Naive thymus-derived CD4-positive, alpha-beta T cell (primary cell): ENCODE results near the gene IER5. TPM values are rescaled to one million over a fixed set of nuclear protein-coding genes. Genes with fewer than 3 reads are reported as not detected.

Source experiments
- ATAC-seq: fragments of 150-1000 bp; cut with Tn5 transposase; 2 replicates; pipeline ENCODE4 v1.10.0; 2021; ENCODE audit warnings: mild to moderate bottlenecking, moderate library complexity
- CTCF ChIA-PET: fragments of 350-600 bp; sonication (Branson Sonifier 250); formaldehyde crosslinking; loops from one replicate; lab custom pipeline; 2021; ENCODE audit warnings: antibody characterized with exemption; lab: Charles Lee
- POLR2A ChIA-PET: fragments of 350-600 bp; sonication (Branson Sonifier 250); formaldehyde crosslinking; loops from one replicate; lab custom pipeline; 2021; ENCODE audit warnings: antibody characterized with exemption, inconsistent platforms; lab: Charles Lee
- DNase-seq, 9 donors: peaks; one replicate each; pipeline versions ENCODE4 v3.0.0 to v3.0.0-alpha.2; 2020 to 2022; ENCODE audit warnings: mixed read lengths in 1 of 9
- H3K27ac ChIP-seq: one replicate; pipeline ENCODE4 v1.7.0; 2013; ENCODE audit warnings: mild to moderate bottlenecking, low read depth, low read length, moderate library complexity
- H3K27me3 ChIP-seq, 2 donors: one replicate each; pipeline ENCODE4 v1.7.0; 2013; ENCODE audit warnings: low read length in 2 of 2, mild to moderate bottlenecking in 2 of 2, moderate library complexity in 2 of 2; ENCODE audit not compliant: control insufficient read depth in 2 of 2, insufficient read depth in 2 of 2
- H3K36me3 ChIP-seq, 3 experiments: 1 replicate in 2 of 3; 2 replicates in 1 of 3; pipeline ENCODE4 v1.7.0; 2013; ENCODE audit warnings: low read length in 3 of 3, mild to moderate bottlenecking in 3 of 3, moderate library complexity in 1 of 3; ENCODE audit not compliant: insufficient read depth in 3 of 3, control insufficient read depth in 2 of 3
- H3K4me1 ChIP-seq, 2 donors: one replicate each; pipeline ENCODE4 v1.7.0; 2013; ENCODE audit warnings: low read length in 2 of 2, mild to moderate bottlenecking in 2 of 2, moderate library complexity in 1 of 2; ENCODE audit not compliant: control insufficient read depth in 2 of 2, insufficient read depth in 2 of 2
- H3K4me3 ChIP-seq: 2 replicates; pipeline ENCODE4 v1.7.0; 2013; ENCODE audit warnings: mild to moderate bottlenecking, low read length
- H3K9me3 ChIP-seq, 3 experiments: 1 replicate in 2 of 3; 2 replicates in 1 of 3; pipeline ENCODE4 v1.7.0; 2013; ENCODE audit warnings: low read length in 3 of 3; ENCODE audit not compliant: control insufficient read depth in 2 of 3
- H3K27ac Mint-ChIP-seq, 9 donors: one replicate each; pipeline ENCODE4 v1.8.0; 2020 to 2022; ENCODE audit warnings: mixed read lengths in 9 of 9, mild to moderate bottlenecking in 8 of 9, moderate library complexity in 5 of 9, inconsistent platforms in 2 of 9
- H3K27me3 Mint-ChIP-seq, 5 donors: one replicate each; pipeline ENCODE4 v1.8.0; 2021 to 2022; ENCODE audit warnings: mixed read lengths in 5 of 5, mild to moderate bottlenecking in 1 of 5
- H3K36me3 Mint-ChIP-seq, 5 donors: one replicate each; pipeline ENCODE4 v1.8.0; 2020 to 2022; ENCODE audit warnings: mixed read lengths in 5 of 5, mild to moderate bottlenecking in 3 of 5, inconsistent platforms in 1 of 5
- H3K4me1 Mint-ChIP-seq, 7 donors: one replicate each; pipeline ENCODE4 v1.8.0; 2020 to 2022; ENCODE audit warnings: mixed read lengths in 7 of 7, mild to moderate bottlenecking in 3 of 7, inconsistent platforms in 1 of 7
- H3K4me3 Mint-ChIP-seq, 10 donors: one replicate each; pipeline ENCODE4 v1.8.0; 2020 to 2022; ENCODE audit warnings: mild to moderate bottlenecking in 10 of 10, mixed read lengths in 10 of 10, moderate library complexity in 6 of 10, inconsistent platforms in 2 of 10
- H3K9me3 Mint-ChIP-seq, 11 donors: one replicate each; pipeline ENCODE4 v1.8.0; 2020 to 2022; ENCODE audit warnings: mixed read lengths in 11 of 11, mild to moderate bottlenecking in 4 of 11, inconsistent platforms in 1 of 11, moderate library complexity in 1 of 11
- intact Hi-C, 2 donors: fragments of 100-400 bp; cut with micrococcal nuclease; formaldehyde crosslinking; loops; one replicate each; pipeline ENCODE4 v1.15.1; 2023
- polyA plus RNA-seq, 2 donors: library from polyadenylated mRNA; unstranded; fragments of 300-500 nt; fragmentation: Illumina TruSeq; gene quantifications; one replicate each; pipeline ENCODE4 v1.2.3, GENCODE V29; 2021
- total RNA-seq, 6 experiments: library from RNA in 5 of 6; stranded (reverse) in 5 of 6; gene quantifications; 1 replicate in 5 of 6; 2 replicates in 1 of 6; pipeline ENCODE4 v1.2.3 and lab custom pipeline; 2021 to 2026

Gene IER5
- total and polyA plus RNA-seq, 7 experiments from 2014 or later: 2.1 to 86.9 (median 13.3) TPM

DNA sequence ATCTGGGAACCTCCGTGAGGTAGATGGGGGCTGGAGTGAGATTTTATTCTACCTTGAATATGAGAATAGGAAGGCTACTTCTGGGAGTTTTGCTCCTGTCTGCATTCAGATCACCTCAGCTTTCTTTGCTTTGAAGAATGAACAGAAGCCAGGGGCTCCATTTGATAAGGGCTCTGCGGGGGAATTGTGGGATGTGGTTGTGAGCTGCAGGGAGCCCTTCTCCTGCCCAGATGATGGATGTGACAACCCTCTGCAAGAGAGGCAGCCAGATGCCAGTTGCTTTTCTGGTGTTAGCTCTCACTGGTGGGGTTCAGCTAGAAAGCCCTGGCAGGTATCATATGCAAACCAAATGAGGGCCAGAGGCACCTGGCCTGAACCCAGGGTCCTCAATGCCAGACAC, 21.5 kb downstream of the IER5 start:
- peaks cover 0 to 62% (median 0%) of the 10 kb centered on the region in 5 donors for H3K27me3 Mint-ChIP-seq

DNA sequence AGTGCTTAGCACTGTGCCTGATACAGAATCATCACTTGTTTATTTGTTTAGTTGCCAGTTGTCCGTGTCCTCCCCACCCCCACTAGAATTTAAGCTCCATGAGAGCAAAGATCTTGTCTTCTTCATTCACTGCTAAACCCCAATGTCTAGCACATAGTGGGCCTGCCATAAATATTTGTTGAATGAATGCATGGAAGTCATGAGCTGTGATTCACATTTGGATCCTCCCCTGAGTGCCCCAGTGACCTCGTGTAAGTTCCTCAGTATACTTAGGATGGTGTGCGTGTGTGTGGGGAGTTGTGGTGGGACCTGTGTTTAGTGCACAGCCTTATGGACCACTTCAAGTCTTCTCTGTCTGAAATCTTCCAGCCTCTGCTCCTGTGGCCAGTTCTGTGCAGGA, 23.1 kb downstream of the IER5 start:
- Mint-ChIP-seq H3K27me3 (peaks cover 0 to 55% (median 0%) of the 10 kb centered on the region in 5 donors), H3K4me1 (peaks cover 0 to 32% (median 20%) of the 10 kb centered on the region in 7 donors), H3K36me3 (no peaks in the 10 kb centered on the region), H3K4me3 (no peak overlapping the region), H3K9me3 (no peaks in the 10 kb centered on the region), H3K27ac (peak overlapping the region in 1 of 9 donors; percentile 65)
- DNase-seq (no peak), ATAC-seq (no peak)
- no peak overlapping the region for H3K4me3 ChIP-seq
- ChIA-PET CTCF (interaction anchor here (1.1 to 1.2 kb wide), 2 partner anchors 30 to 54 kb away, joined by 4 to 6 read pairs; no protein-coding TSS in a partner anchor), POLR2A (no interaction called here)
- H3K27ac ChIP-seq: no peak overlapping the region
- H3K9me3 ChIP-seq: no peaks in the 10 kb centered on the region
- intact Hi-C loops: no loop called here
- no peaks in the 10 kb centered on the region for H3K4me1 ChIP-seq
- peaks cover 0 to 3% of the 10 kb centered on the region in 2 donors for H3K27me3 ChIP-seq
- H3K36me3 ChIP-seq: no peaks in the 10 kb centered on the region

More for the DNA sequence above, 21.5 kb downstream of the IER5 start:
- H3K4me3 ChIP-seq: no peak overlapping the region
- H3K9me3 ChIP-seq: no peaks in the 10 kb centered on the region
- H3K27ac ChIP-seq: no peak overlapping the region
- peaks cover 0 to 3% (median 0%) of the 10 kb centered on the region in 11 donors for H3K9me3 Mint-ChIP-seq
- no peak for DNase-seq
- no peak for ATAC-seq
- intact Hi-C loops: no loop called here
- no peaks in the 10 kb centered on the region for H3K36me3 Mint-ChIP-seq
- ChIA-PET POLR2A (no interaction called here), CTCF (interaction anchor here (0.7 to 1.1 kb wide), 3 partner anchors 32 to 589 kb away, joined by 3 to 4 read pairs (median 4); no protein-coding TSS in a partner anchor)
- no peak overlapping the region for H3K27ac Mint-ChIP-seq
- no peaks in the 10 kb centered on the region for H3K36me3 ChIP-seq
- H3K4me3 Mint-ChIP-seq: no peak overlapping the region
- H3K4me1 ChIP-seq: peaks cover 6 to 8% of the 10 kb centered on the region in 2 donors
- peaks cover 7 to 41% (median 28%) of the 10 kb centered on the region in 7 donors for H3K4me1 Mint-ChIP-seq
- peaks cover 0 to 3% of the 10 kb centered on the region in 2 donors for H3K27me3 ChIP-seq

DNA sequence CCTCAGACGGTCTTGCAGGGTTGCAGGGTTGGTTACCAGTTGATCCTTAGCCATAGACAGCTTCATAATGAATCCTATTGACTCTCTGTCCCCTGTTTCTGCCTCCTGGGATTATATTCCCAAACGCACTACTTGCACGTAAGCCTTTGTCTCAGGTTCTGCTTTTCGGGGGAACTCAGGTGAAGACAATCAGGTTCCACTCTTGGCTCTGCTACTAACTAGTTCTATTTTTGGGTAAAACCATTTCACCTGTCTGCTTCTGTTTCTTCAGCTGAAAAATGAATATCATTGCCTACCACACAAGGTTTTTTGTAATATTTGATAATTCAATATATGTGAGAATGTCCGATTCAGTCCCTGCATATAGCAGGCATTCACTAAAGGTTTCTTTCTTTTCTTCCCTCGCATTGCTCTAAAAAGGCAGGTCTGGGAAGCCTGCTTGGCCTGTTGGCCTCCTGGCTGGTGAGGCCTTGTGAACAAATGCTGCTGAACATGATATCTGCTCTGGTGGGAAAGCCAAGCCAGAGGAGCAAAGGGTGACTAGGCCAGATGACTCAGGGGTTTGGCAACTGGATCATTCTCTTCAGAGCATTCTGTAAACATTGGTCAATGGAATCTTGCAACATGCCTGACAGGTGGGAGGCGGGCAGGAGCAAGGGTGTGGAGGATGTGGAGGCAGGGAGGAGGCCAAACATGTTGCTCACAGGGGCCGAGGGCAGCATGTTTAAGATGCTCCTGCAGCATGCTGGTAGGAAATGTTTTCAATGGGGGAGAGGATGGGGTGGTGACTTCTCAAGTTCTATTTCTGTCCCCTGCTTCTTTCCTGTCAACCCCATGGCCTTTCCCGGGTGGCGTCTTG, 23.8 kb downstream of the IER5 start:
- Mint-ChIP-seq H3K9me3 (no peaks in the 10 kb centered on the region), H3K4me3 (no peak overlapping the region), H3K4me1 (peaks cover 0 to 25% (median 15%) of the 10 kb centered on the region in 7 donors), H3K36me3 (no peaks in the 10 kb centered on the region), H3K27ac (no peak overlapping the region), H3K27me3 (peaks cover 0 to 48% (median 0%) of the 10 kb centered on the region in 5 donors)
- H3K27me3 ChIP-seq: peaks cover 0 to 3% of the 10 kb centered on the region in 2 donors
- ATAC-seq (peak; percentile 64), DNase-seq (no peak)
- POLR2A ChIA-PET: no interaction called here
- CTCF ChIA-PET: interaction anchor here (1.2 kb wide), 1 partner anchor 53 kb away, joined by 4 read pairs; no protein-coding TSS in a partner anchor
- intact Hi-C loops: no loop called here
- H3K4me3 ChIP-seq: no peak overlapping the region
- H3K27ac ChIP-seq: no peak overlapping the region
- no peaks in the 10 kb centered on the region for H3K9me3 ChIP-seq
- H3K4me1 ChIP-seq: no peaks in the 10 kb centered on the region
- H3K36me3 ChIP-seq: no peaks in the 10 kb centered on the region

DNA sequence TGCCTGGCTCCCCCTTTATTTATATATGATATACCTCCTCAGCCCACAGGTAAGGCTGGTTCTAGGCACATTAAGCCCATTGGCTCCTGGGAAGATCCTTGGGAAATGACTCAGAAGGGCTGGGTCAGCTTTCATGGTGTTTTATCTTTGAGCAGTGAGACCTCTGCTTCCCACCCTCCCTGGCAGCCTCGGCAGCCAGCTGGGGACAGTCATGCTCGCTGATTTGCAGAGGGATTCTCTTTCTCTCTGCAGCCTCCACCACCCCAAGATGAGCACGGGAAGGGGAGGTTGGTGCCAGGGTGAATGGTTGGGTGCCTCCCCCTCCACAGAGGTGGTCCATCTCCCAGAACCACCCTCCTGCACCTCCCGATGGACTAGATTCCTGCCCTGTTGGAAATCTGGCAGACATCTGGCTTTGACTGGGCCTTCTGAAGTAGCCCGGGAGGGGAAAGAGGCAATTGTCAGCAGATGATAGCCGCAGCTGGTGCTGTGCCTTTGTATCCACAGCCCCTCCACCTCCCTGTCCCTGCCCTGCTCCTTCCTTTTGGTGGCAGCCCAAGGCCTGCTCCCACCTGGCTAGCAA, 24.6 kb downstream of the IER5 start:
- no peak overlapping the region for H3K27ac Mint-ChIP-seq

DNA sequence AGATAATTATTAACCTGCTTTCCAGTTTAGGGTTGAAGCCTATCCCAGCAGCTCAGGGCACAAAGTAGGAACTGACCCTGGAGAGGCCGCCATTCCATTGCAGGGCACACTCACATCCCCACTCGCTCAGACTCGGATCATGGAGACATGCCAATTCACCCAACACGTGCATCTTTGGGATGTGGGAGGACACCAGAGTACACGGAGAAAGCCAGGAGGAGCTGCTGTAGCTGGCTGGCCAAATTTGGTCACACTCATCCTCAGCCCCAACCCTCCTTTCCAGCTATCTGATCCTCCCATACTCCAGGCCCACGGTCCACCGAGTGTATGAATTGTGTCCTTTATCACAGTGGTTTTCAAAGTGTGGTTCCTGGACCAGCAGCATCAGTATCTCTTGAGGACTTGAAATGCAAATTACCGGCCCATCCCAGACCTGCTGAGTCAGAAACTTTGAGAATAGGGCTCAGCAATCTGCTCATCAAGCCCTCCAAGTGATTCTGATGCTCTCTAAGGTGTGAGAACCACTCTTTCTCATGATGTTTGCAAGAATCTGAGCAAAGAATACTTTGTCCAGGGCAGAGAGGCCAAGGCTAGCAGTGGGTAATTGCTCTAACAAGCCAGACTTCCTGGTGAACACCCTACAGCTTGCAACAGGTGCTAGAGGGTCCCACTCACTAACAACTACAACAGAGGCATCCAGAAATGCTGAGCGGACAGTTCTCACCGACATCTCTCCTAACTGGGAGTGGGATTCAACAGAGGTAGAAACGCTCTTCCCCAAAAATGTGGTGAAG, 26.3 kb downstream of the IER5 start:
- H3K27ac ChIP-seq: no peak overlapping the region
- no peak for DNase-seq
- H3K4me3 ChIP-seq: no peak overlapping the region
- no peak overlapping the region for H3K4me3 Mint-ChIP-seq
- no peaks in the 10 kb centered on the region for H3K36me3 ChIP-seq
- peaks cover 0 to 34% (median 0%) of the 10 kb centered on the region in 5 donors for H3K27me3 Mint-ChIP-seq
- peaks cover 0 to 3% of the 10 kb centered on the region in 2 donors for H3K27me3 ChIP-seq
- intact Hi-C loops: no loop called here
- peaks cover 0 to 9% (median 0%) of the 10 kb centered on the region in 7 donors for H3K4me1 Mint-ChIP-seq
- no peaks in the 10 kb centered on the region for H3K4me1 ChIP-seq
- H3K27ac Mint-ChIP-seq: no peak overlapping the region
- ChIA-PET CTCF (interaction anchor here (0.7 to 1.1 kb wide), 2 partner anchors 51 to 76 kb away, joined by 3 read pairs; no protein-coding TSS in a partner anchor), POLR2A (interaction anchor here (1.0 kb wide), 1 partner anchor 13 kb away, joined by 3 read pairs; no protein-coding TSS in a partner anchor)
- no peak for ATAC-seq
- no peaks in the 10 kb centered on the region for H3K9me3 Mint-ChIP-seq
- H3K9me3 ChIP-seq: no peaks in the 10 kb centered on the region
- no peaks in the 10 kb centered on the region for H3K36me3 Mint-ChIP-seq

More for the DNA sequence above, 24.6 kb downstream of the IER5 start:
- H3K4me3 Mint-ChIP-seq: no peak overlapping the region
- Histone ChIP-seq H3K27me3 (peaks cover 0 to 3% of the 10 kb centered on the region in 2 donors), H3K9me3 (no peaks in the 10 kb centered on the region), H3K36me3 (no peaks in the 10 kb centered on the region), H3K4me3 (no peak overlapping the region), H3K4me1 (no peaks in the 10 kb centered on the region), H3K27ac (no peak overlapping the region)
- no peak for ATAC-seq
- intact Hi-C loops: no loop called here
- no peaks in the 10 kb centered on the region for H3K9me3 Mint-ChIP-seq
- CTCF ChIA-PET: interaction anchor here (1.1 kb wide), 1 partner anchor 74 kb away, joined by 3 read pairs; no protein-coding TSS in a partner anchor
- H3K36me3 Mint-ChIP-seq: no peaks in the 10 kb centered on the region
- H3K4me1 Mint-ChIP-seq: peaks cover 0 to 21% (median 9%) of the 10 kb centered on the region in 7 donors
- POLR2A ChIA-PET: interaction anchor here (1.4 kb wide), 1 partner anchor 9 kb away, joined by 3 read pairs; no protein-coding TSS in a partner anchor
- peaks cover 0 to 41% (median 0%) of the 10 kb centered on the region in 5 donors for H3K27me3 Mint-ChIP-seq
- DNase-seq: no peak

DNA sequence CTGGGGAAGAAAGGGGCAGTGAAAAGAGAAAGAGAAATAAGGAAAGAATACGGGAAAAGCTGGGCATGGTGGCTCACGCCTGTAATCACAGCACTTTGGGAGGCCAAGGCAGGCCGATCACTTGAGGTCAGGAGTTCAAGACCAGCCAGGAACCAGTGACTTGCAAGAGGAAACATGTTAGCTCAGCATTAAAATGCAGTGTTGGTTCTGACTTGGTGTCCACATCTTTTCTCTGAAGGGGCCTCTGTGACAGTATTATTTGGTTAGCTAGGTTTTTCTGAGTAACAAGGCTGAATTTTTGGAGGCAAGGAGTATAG, 26.8 kb downstream of the IER5 start:
- Histone ChIP-seq H3K4me3 (no peak overlapping the region), H3K9me3 (no peaks in the 10 kb centered on the region), H3K27ac (no peak overlapping the region), H3K4me1 (no peaks in the 10 kb centered on the region), H3K36me3 (no peaks in the 10 kb centered on the region), H3K27me3 (peaks cover 0 to 3% of the 10 kb centered on the region in 2 donors)
- ChIA-PET CTCF (no interaction called here), POLR2A (interaction anchor here (1.0 kb wide), 1 partner anchor 12 kb away, joined by 3 read pairs; no protein-coding TSS in a partner anchor)
- ATAC-seq (no peak), DNase-seq (no peak)
- peaks cover 0 to 29% (median 0%) of the 10 kb centered on the region in 5 donors for H3K27me3 Mint-ChIP-seq
- H3K36me3 Mint-ChIP-seq: no peaks in the 10 kb centered on the region
- peaks cover 0 to 8% (median 0%) of the 10 kb centered on the region in 7 donors for H3K4me1 Mint-ChIP-seq
- H3K27ac Mint-ChIP-seq: no peak overlapping the region
- intact Hi-C loops: no loop called here
- H3K4me3 Mint-ChIP-seq: no peak overlapping the region
- H3K9me3 Mint-ChIP-seq: no peaks in the 10 kb centered on the region
